PFSK-1 (cell line): ENCODE measurements around the gene RHOC.

Experiments
- POLR2AphosphoS5 ChIP-seq: IDR thresholded peaks from 2 replicates; pipeline ENCODE4 v1.6.1; 2012; ENCODE audit warnings: low read depth, mild to moderate bottlenecking, control low read depth, low read length, moderate library complexity
- REST ChIP-seq, 2 experiments: IDR thresholded peaks; 2 replicates each; pipeline versions ENCODE4 v1.6.1 to v1.8.0; 2011 to 2012; ENCODE audit warnings: low read depth in 2 of 2, low read length in 2 of 2, control low read depth in 1 of 2, inconsistent platforms in 1 of 2, mild to moderate bottlenecking in 1 of 2, moderate library complexity in 1 of 2; ENCODE audit not compliant: insufficient read depth in 1 of 2
- SIN3A ChIP-seq: IDR thresholded peaks from 2 replicates; pipeline ENCODE4 v1.6.1; 2012; ENCODE audit warnings: mild to moderate bottlenecking, low read length, moderate library complexity, borderline replicate concordance; ENCODE audit not compliant: insufficient read depth
- TAF1 ChIP-seq: IDR thresholded peaks from 2 replicates; pipeline ENCODE4 v1.6.1; 2012; ENCODE audit warnings: low read length, control low read depth, borderline replicate concordance; ENCODE audit not compliant: insufficient read depth

GRCh38 chr1:112698366-112699310 is 8.3 kb downstream of the RHOC start:
- TF ChIP-seq TAF1 (no peak), POLR2AphosphoS5 (no peak), REST (IDR thresholded peaks at IDR 0.05; ENCODE audit: insufficient read depth in 1 of 2, low read depth in 2 of 2, low read length in 2 of 2) (no peak), SIN3A (no peak)
